ENCODE results near the gene MDM2. TPM values are rescaled to one million over a fixed set of nuclear protein-coding genes. Genes with fewer than 3 reads are reported as not detected.

Gene MDM2
- total and polyA plus RNA-seq, 9 of the 15 experiments (the other 6 are each of a cell fraction or from before 2014, with no cell fraction given): 13.6 to 100 (median 49.0) TPM

DNA sequence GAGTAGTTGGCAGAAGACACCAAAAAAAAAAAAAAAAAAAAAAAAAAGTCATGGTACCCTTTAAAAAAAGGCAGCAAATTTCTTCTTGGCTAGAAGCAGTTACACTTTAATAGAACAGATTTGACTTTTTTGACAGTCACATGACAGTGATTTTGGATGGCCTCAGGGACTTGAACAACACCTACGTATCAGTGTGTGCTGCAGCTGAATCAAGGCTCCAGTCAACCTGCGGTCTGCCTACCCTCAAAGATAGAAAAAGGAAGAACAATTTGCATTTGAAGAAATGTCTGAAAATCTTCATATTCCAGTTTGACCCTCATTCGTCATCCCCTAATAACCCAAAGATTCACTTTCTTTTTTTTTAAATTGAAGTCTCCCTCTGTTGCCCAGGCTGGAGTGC, 53.9 kb downstream of the MDM2 start:
- Histone ChIP-seq H3K9me1 (ENCODE audit: control insufficient read depth, insufficient read depth, low read length) (no peaks in the 10 kb centered on the region), H3K9ac (ENCODE audit: insufficient read depth in 1 of 2, low read depth in 2 of 2, low read length in 2 of 2) (no peak overlapping the region), H3K27ac (ENCODE audit: extremely low read depth, low read depth, low read length) (no peak overlapping the region), H3K36me3 (ENCODE audit: control insufficient read depth, insufficient read depth, low read length) (no peaks in the 10 kb centered on the region), H2AFZ (ENCODE audit: low read depth, low read length) (no peak overlapping the region), H3K27me3 (ENCODE audit: control insufficient read depth in 2 of 2, insufficient read depth in 2 of 2, low read length in 2 of 2) (peaks cover 4 to 11% of the 10 kb centered on the region in 2 experiments; a peak in 3 of 5 replicates), H3K4me3 (no peak overlapping the region), H4K20me1 (replicated peaks; ENCODE audit: control insufficient read depth, insufficient read depth, low read length) (no peaks in the 10 kb centered on the region; the same call in 1 of the 2 replicates), H3K9me3 (replicated peaks; ENCODE audit: control insufficient read depth, insufficient read depth, low read depth, low read length) (no peaks in the 10 kb centered on the region), H3K4me2 (ENCODE audit: insufficient read depth, low read length) (no peak overlapping the region), H3K79me2 (ENCODE audit: control insufficient read depth, insufficient read depth, low read length) (no peaks in the 10 kb centered on the region), H3K4me1 (replicated peaks in 1 of 2; ENCODE audit: control insufficient read depth in 2 of 2, insufficient read depth in 2 of 2, low read length in 2 of 2) (no peaks in the 10 kb centered on the region)
- in situ Hi-C loops (cut with MboI): loop anchor here (25.0 kb wide), 1 partner anchor 200 kb away; no protein-coding TSS in a partner anchor
- no peak for TF ChIP-seq ZNF589 (CRISPR knock-in tag; IDR thresholded peaks at IDR 0.05; ENCODE audit: low read depth)
- TF ChIP-seq, protein P1, sequence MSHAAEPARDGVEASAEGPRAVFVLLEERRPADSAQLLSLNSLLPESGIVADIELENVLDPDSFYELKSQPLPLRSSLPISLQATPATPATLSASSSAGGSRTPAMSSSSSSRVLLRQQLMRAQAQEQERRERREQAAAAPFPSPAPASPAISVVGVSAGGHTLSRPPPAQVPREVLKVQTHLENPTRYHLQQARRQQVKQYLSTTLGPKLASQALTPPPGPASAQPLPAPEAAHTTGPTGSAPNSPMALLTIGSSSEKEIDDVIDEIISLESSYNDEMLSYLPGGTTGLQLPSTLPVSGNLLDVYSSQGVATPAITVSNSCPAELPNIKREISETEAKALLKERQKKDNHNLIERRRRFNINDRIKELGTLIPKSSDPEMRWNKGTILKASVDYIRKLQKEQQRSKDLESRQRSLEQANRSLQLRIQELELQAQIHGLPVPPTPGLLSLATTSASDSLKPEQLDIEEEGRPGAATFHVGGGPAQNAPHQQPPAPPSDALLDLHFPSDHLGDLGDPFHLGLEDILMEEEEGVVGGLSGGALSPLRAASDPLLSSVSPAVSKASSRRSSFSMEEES (CRISPR knock-in tag; IDR thresholded peaks at IDR 0.05): peak; percentile 7; the same call in 1 of the 2 replicates
- ChIA-PET CTCF (ENCODE audit: low intra/inter-chr PET ratio) (no interaction called here), POLR2A (no interaction called here)
- no peak for FAIRE-seq
- intact Hi-C loops (cut with micrococcal nuclease): loop anchor here (5.0 kb wide), 1 partner anchor 390 kb away; no protein-coding TSS in a partner anchor
- no TSS peak for BruUV-seq (replicated peaks)
- no peak for ATAC-seq
- DNase-seq (ENCODE audit: extremely low read depth in 1 of 4, low spot score in 3 of 4): no peak
- WGBS (ENCODE audit: insufficient coverage, low coverage, missing lambda C conversion rate): 5% methylated on average over 3 of the region's 3 CpGs

Data from K562 (cell line).